CD4-positive, alpha-beta T cell treated with Interleukin-6 at 100 ng/mL for 8 hours (primary cell): ENCODE results near the gene CNTNAP2.
"Not testable (repeated sequence)": the region's sequence is repeated elsewhere in the genome, so short reads cannot be mapped to it uniquely, and the experiment has no call there.

Source experiments
- DNase-seq: peaks from one replicate; pipeline ENCODE4 v3.0.0-alpha.2; 2020; ENCODE audit warnings: mixed read lengths, low spot score

CNTNAP2 gene

DNA sequence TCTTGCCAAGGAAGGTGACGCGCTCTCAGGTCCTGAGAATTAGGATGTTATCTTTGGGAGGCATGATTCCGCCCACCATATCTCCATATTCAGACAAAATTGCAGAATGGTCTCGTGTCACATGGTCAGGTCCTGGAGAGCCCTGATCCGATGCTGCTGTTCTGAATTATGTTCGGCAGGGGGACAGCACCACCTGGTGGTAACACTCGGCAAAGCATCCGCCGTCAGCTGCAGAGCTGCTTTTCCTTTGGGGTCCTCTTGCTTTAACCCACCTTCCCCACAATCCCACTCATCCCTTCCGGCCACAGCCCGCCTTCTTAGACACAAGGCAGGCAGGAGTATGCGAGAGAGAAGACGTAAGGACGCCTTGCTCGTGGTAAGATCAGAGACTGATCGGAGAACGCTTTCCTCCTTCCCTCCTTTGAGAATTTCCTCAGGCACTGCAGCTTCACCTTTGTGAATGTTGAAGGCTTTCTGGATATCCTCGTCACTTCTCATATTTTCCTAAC lies 2146.2 kb downstream of the CNTNAP2 start:
- peak; percentile 46 for DNase-seq

- DNase-seq = no peak
Observed at GRCh38 chr7:148264933-148265557, 2148.4 kb downstream of the CNTNAP2 start.

DNA sequence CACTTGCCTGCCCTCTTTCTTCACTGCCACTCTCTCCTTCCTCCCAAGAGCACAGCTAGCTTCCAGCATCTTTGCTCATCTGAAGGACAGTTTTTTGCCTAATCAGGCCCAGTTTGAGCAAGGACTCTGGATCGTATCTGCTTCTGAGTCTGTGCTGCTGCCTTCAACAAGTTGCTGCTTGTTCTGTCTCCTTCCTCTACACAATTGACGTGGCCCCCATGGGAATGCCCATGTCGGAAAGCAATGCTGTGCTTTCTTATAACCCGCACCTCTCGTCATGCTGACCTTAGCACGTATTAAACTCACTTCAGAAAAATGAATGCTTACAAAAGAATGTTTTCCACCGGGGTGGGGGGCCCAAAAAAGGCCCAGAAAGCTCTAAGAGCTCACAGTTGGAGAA lies 2149.3 kb downstream of the CNTNAP2 start:
- DNase-seq = no peak

- no peak for DNase-seq
Observed at GRCh38 chr7:148266795-148267194, 2150.2 kb downstream of the CNTNAP2 start.

GRCh38 chr7:148270576-148270975 lies 2154.0 kb downstream of the CNTNAP2 start:
- no peak for DNase-seq

DNA sequence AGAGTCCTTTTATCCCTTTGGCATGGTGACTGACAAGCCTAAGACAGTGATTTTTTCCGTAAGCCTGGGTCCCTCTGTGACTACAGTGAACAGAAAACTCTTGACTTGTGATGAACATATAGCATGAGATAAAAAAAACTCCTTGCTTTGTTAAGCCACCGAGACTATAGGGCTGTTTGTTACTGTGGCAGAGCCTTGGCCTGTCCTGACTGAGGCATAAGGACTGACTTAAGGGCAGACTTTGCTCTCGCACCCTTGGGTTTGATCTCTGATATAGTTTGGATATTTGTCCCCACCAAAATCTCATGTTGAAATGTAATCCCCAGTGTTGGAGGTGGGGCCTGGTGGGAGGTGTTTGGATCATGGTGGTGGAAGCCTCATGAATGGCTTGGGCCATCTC lies 2157.5 kb downstream of the CNTNAP2 start:
- DNase-seq = no peak

DNA sequence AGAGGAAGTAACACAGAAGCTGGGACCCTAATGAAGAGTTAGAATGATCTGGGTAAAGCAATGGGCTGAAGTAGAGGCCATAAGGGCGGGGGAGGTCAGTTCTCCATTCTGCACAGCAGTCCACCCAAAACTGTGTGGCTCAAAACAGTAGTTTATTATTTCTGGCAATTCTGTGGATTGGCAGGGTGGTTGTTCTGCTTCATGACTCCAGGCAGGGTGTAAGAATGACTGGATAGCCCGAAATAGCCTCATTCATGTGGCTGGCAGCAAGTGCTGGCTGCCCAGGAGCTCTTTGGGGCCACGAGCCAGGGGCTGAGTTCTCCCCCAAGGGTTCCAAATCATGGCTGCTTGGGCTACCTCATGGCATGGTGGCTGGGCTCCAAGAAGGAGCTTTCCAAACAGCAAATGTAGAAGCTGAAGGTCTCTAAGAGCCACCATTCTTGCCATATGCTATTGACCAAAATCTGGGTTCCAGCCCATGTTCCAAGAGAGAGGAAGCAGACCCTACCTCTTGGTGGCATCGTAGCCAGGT lies 2158.8 kb downstream of the CNTNAP2 start:
- DNase-seq = no peak

- DNase-seq = no peak
Observed at GRCh38 chr7:148276314-148277041, 2159.9 kb downstream of the CNTNAP2 start.

DNA sequence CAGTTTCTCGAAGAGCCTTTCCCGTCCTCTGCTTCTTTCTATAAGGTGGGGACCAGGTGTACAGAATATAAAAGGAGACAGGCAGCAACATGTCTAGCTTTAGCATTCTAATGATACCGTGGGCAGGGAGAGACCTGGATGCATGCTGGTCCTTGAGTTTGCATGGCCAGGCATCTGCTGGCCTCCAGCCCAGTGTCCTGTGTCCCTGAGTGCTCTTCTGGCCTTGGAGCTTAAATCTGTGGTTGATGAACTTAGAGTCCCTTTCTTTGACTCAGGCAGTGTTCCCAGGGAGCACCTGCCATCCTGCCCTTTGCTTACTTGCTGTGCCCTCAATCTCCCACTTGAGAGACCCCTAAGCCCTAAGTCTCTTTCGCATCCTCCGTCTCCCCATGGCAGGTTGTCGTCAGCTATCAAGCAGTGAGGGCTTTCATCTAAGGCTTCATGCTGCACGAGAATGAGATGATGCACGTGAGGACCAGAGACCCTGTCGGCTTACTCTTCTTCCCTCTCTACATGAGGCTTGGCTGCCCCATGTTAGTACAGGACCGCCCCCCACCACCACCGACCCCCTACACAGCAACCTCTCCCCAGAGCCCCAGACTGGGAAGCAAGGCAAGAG lies 2160.6 kb downstream of the CNTNAP2 start:
- no peak for DNase-seq

DNA sequence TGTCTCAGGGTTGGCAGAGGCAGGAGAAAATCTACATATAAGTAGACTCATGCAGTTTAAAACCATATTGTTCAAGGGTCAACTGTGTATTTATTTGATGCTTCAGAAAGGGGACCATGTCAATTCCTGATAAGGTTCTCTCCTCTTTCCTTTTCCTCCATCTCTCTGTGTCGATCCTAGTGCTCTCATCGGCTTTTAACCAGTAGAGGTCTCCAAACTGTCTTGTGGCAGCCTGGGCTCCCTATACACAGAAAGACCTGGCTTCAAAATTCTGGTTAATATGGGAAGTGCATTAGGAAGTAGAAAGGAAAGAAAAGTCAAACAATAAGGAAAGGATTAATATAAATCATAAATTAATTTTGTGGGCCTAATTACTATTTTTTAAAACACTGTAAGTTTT lies 2169.5 kb downstream of the CNTNAP2 start:
- DNase-seq = no peak

DNA sequence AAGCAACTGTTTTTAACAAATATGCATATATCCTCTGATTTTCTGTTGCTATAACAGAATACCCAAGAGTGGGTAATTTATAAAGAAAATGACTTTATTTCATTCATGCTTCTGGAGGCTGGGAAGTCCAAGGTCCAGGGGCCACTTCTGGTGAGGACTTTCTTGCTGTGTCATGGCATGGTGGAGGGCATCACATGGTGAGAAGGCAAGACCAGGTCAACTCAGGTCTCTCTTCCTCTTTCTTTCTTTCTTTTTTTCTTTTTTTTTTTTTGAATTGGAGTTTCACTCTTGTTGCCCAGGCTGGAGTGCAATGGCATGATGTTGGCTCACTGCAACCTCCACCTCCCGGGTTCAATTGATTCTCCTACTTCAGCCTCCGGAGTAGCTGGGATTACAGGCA lies 2170.9 kb downstream of the CNTNAP2 start:
- DNase-seq = no peak

GRCh38 chr7:148288592-148289151 lies 2172.1 kb downstream of the CNTNAP2 start:
- DNase-seq = no peak

- no peak for DNase-seq
Observed at GRCh38 chr7:148289630-148290029, 2173.0 kb downstream of the CNTNAP2 start.

- DNase-seq = no peak
Observed at GRCh38 chr7:148290538-148290937, 2173.9 kb downstream of the CNTNAP2 start.

DNA sequence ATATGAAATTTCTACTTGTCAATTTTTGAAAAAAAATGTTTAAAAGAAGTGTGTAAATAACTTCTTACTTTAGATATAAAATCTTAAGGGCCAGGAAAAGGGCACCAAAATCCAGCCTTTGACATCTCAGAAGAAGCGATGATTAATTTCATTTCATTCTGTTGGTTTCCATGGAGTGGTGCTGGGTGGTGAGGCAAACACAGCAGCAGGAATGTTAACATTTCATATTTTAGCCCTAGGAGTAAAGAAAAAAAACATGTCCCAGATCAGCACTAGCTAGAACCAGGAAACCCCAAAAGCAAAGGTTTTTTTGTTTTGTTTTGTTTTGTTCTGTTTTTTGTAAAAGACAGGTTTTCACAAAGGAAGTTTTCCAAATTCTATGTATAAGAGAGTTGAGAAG lies 2175.2 kb downstream of the CNTNAP2 start:
- DNase-seq = no peak

- no peak for DNase-seq
Observed at GRCh38 chr7:148296994-148297644, 2180.5 kb downstream of the CNTNAP2 start.

- DNase-seq = not testable (repeated sequence)
Observed at GRCh38 chr7:148298768-148299167, 2182.2 kb downstream of the CNTNAP2 start.

DNA sequence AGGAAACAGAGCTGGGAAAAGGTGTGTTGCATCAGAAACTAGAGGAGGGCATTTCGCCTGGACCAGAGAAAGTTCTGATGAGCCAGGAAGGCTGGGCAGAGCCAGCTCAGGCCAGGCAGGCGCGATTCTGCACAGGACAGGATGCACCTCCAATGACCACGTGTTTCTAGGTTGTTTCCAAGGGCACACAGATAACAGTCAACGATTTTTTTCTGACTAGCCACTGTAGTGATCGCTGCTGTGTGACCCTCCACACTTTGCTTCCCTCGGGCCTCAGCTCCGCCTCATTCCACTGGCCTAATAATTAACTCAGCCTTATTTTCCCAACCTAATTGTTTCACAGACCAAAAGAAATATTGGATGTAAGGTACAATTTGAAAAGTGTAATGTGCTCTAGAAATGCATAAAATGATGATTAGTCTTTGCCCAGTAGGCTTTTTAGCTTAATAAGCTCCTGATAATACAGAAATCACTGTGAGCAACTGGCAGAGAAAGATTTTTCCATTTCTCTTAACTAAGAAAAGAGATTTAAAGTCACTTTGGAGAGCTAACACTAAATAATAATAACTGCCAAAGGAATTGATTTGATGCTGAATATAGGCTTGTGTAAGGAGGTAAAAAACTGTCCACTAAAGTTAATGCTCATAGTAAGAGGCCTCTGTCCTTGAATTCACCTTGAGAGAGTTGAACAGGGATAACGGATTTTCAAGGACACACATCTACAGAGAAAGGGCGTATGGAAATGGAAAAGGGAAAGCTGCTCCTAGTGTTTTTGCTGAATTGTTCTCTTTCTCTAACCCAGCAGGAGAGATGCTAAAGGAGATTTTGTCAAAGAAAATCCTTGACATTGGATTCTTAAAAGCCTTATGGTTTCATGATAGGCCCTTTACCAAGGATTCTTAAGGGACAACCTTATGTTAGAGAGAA lies 2183.0 kb downstream of the CNTNAP2 start:
- DNase-seq = no peak

DNA sequence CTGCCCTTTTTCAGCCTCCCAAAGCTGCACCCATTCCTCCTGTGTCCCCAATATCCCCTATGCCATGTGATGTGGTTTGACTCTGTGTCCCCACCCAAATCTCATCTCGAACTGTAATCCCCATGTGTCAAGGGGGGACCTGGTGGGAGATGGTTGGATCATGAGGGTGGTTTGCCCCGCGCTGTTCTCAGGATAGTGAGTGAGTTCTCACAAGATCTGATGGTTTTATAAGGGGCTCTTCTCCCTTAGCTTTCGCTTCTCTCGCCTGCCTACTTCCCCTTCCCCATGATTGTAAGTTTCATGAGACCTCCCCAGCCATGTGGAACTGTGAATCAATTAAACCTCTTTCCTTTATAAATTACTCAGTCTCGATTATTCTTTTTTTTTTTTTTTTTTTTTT lies 2185.8 kb downstream of the CNTNAP2 start:
- not testable (repeated sequence) for DNase-seq

DNA sequence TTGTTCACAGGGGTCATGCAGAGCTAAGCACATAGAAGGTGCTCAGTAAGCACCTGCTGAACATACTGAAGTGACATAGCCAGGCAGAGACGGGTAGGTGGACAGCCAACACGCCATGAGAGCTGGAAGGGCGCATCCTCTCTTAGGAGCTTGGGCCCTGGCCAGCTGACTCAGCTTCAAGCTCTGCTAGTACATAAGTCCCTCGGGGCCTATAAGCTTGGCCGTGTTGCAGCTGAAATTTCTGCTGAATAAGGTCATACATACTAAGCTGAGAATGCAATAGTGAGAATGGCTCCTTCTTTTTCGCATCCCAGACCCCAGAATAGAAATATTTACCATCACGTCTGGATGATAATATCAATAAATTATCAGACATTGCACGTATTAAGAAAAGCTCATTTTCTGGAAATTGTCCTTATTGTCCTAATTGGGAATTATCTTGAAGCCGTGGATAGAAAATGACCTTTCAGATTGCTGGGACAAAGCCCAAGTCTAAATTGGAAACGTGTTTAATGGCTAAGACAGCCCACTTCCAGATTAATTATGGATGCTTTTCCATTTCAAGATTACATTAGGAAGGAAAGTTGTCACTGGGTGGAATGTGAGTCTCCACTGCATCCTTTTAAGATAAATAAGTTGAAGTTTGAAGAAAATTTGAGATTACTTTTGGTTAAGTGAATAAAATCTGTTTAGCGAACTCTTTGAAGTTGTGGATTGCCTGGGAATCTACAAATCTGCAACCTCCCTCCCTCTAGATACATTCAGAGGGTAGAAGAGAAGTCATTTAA lies 2186.9 kb downstream of the CNTNAP2 start:
- DNase-seq = no peak
